Breast epithelium (tissue), 3 donors: ENCODE measurements around the gene ABCC2.

Experiments
- CTCF ChIP-seq, 3 donors: fragments of 450-650 bp; IDR thresholded peaks; one replicate each; pipeline ENCODE4 v1.5.1; 2016 to 2017; ENCODE audit warnings: antibody characterized with exemption in 3 of 3, mild to moderate bottlenecking in 3 of 3, moderate library complexity in 3 of 3
- POLR2A ChIP-seq: fragments of 450-650 bp; IDR thresholded peaks from one replicate; pipeline ENCODE4 v1.6.1; 2016; ENCODE audit warnings: antibody characterized with exemption, mild to moderate bottlenecking, moderate library complexity
- POLR2AphosphoS5 ChIP-seq, 3 donors: sonication (generic); formaldehyde crosslinking; IDR thresholded peaks; one replicate each; pipeline ENCODE4 v1.6.1; 2017; ENCODE audit warnings: antibody characterized with exemption in 3 of 3

- TF ChIP-seq POLR2A, result no peak
- no peak for TF ChIP-seq CTCF (IDR thresholded peaks at IDR 0.05)
- no peak for TF ChIP-seq POLR2AphosphoS5 (IDR thresholded peaks at IDR 0.05)
These were observed 33.2 kb downstream of the ABCC2 start for GRCh38 chr10:99815621-99816020.
